GM19452 (cell line): ENCODE results near the gene FOXK1.
A peak's percentile ranks its signal among the peaks of the same experiment; 100 is the strongest.
"Not testable (repeated sequence)": the region's sequence is repeated elsewhere in the genome, so short reads cannot be mapped to it uniquely, and the experiment has no call there.

Experiments used
- ATAC-seq: cut with Tn5 transposase; IDR thresholded peaks from one replicate; pipeline ENCODE4 v1.9.1; 2021; ENCODE audit not compliant: unreplicated experiment

FOXK1 gene

DNA sequence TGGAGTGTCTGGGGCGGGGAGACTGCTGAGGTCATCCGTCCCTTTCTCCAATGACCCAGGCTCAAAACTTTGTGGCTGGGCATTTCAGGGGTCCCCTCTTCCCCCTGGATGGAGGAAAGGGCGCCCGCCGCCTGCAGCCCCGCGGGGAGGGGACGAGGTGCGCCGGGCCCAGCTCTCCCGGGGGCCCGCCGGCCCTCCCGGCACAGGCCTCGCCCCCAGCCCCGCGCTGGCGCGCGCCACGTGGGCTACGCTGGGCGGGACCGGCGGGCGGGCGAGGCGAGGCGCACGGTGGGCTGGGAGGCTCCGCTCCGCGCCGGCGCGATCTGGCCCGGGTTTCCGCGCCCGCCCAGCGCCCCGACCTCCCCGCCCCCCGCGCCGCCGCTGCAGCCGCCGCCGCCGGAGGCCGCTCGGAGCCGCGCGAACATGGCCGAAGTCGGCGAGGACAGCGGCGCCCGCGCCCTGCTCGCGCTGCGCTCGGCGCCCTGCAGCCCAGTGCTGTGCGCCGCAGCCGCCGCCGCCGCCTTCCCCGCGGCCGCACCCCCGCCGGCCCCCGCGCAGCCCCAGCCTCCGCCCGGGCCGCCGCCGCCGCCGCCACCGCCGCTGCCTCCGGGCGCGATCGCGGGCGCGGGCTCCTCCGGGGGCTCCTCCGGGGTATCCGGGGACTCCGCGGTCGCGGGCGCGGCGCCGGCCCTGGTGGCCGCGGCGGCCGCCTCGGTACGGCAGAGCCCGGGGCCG is at the start of gene FOXK1:
Gene FOXK1, plus strand, starts transcription at position 410 of the 735 bp plus-strand sequence. Its CDS starts 14 bp downstream, at position 424.
- ATAC-seq = peak; percentile 49

DNA sequence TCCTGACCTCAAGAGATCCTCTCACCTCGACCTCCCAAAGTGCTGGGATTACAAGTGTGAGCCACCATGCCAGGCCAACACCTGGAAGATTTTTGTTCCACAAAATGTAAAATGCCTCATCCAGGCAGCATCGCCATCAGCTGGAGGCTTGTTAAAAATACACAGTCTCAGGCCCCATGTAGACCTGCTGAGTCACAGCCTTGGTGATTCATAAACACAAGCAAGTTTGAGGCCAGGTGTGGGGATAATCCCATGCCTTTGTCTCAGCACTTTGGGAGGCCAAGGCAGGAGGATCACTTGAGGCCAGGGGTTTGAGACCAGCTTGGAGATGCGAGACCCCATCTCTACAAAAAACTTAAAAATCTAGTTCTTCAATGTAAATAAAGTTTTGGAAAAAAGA is 49.1 kb upstream of the FOXK1 start:
- ATAC-seq = no peak

DNA sequence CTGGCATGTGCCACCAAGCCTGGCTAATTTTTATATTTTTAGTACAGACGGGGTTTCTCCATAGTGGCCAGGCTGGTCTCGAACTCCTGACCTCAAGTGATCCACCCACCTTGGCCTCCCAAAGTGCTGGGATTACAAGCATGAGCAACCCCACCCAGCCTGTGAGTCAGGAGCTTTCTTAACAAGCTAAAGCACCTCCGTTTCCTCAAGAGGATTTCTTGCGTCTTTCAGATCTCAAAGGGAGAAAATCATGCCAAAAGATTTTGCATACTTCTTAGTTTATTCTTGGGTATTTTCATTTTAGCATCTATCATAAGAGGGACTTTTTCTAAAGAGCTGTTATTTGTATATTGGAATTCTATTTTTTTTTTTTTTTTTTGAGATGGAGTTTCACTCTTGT is 47.9 kb upstream of the FOXK1 start:
- no peak for ATAC-seq

DNA sequence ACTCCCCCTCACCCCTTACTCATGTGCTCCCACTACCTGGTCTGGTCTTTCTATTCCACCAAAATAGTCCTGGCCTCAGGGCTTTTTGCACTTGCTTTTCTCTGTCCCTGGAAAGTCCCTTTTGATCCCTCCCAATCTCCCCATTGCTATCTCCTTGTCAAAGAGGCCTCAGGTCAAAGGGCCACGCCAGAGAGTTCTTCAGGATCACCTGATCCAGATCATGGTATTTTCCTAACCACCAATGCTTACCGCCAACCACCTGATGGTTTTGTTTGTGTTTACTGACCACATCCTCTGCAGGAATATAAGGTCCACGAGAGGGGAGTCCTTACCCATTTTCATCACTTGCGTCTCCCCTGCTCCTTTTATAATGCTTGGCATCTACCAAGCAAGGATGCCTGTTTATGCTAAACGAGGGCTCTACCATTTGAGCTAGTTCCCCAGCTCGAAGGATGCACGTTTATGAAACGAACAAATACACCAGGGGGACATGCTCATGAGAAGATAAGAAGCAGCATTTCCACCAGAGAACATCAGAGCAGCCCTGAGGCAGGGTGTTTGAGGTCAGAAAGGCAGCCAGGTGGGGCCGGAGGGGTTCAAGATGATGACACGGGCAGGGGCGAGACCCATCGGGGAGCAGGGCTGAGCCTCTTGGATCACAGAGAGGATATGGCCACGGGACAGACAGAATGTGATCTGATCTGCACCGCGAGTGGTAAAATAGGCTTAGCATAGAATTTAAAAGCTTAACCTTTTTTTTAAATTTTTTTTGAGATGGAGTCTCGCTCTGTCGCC is 43.1 kb upstream of the FOXK1 start:
- ATAC-seq = no peak

DNA sequence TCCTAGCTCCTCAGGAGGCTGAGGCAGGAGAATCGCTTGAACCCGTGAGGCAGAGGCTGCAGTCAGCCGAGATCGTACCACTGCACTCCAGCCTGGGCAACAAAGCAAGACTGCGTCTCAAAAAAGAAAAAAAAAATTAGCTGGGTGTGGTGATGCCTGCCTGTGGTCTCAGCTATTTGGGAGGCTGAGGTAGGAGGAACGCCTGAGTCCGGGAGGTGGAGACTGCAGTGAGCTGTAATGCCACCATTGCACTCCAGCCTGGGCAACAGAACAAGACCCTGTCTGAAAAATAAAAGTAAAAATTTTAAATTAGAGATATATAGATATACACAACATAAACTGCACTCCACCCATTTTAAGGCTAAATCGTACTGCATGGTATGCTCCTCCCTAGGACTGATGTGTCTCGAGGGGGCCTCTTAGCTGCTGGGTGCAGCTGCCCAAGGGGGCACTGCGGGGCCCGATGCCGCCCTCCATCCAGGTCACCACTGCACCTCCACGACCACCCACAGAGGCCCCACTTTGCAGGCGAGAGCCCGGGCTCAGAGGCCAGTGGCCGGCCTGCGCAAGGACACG is 40.9 kb upstream of the FOXK1 start:
- ATAC-seq = no peak

DNA sequence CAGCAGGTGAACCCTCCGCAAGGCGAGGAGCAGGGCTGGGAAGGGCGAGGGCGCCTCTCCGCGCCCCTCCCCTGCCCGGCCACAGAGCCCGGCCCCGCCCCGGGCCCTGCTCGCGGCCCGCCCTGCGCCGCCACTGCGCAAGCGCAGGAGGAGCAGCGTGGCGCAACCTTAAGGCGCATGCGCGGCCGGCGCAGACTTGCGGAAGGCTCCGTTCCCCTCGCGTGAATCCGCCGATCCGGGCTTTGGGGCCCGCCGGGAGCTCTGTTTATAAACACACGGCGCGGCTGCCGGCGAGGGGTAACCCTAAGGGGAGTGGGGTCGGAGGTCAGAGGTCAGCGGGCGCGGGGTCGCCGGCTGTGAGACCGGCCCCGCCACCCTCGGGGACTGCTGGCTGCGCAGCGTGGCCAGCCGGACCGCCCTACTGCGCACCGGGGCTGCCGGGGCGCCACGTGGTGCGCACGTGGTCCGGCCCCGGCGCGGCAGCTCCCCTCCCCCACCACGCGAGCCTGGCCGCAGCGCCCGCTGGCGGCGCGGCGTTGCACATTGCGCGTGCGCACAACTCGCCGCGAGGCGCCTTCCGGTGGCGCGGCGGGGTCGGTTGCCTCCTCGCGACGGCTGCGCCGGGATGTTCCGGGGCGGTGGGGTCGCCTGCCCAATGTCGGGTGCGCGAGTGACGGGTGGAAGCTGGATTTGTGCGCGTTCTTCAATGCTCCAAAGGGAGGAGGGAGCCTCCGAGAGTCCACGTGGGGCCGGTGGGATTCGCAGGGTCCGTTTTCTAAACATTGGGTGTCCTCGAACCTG is 40.2 kb upstream of the FOXK1 start:
- ATAC-seq = peak; percentile 81

DNA sequence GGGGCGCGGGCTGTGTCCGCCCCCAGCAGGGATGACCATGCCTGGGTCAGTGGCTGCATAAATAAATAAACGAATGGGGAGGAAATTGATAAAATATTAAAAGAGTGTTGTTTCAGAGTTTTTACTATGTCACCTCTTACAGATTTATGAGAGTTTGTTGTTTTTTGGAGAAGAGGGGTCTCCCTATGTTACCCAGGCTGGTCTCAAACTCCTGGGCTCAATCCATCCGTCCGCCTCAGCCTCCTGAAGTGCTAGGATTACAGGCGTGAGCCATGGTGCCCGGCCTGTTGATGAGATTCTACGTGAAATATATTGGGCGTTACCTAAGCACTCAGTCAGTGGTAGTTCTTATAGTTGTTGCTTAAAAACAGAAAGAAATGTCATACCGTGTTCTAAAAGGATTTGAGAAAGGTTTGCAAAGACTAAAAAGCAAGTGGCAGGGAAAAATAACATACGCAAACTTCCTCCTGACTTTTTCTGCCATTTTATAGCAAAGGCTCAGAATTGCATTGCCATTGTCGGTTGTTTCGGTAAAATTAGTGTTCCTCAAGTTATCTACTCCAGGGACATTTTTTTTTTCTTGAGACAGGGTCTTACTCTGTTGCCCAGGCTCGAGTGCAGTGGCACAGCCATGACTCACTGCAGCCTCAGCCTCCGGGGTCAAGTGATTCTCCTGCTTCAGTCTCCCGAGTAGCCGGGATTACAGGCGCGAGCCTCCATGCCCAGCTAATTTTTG is 39.5 kb upstream of the FOXK1 start:
- ATAC-seq = no peak

DNA sequence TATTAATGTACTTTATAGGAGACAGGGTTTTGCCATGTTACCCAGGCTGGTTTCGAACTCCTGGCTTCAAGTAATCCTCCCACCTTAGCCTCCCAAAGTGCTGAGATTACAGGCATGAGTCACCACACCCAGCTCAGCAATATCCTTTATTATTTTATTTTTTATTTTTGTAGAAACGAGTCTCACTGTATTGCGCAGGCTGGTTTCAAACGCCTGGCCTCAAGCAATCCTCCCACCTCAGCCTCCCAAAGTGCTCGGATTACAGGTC is 39.0 kb upstream of the FOXK1 start:
- not testable (repeated sequence) for ATAC-seq

- ATAC-seq = no peak
Measured at GRCh38 chr7:4645246-4645645, 36.8 kb upstream of the FOXK1 start.

- ATAC-seq = no peak
Measured at GRCh38 chr7:4648111-4648510, 34.0 kb upstream of the FOXK1 start.

GRCh38 chr7:4650433-4651047 is 31.6 kb upstream of the FOXK1 start:
- no peak for ATAC-seq

DNA sequence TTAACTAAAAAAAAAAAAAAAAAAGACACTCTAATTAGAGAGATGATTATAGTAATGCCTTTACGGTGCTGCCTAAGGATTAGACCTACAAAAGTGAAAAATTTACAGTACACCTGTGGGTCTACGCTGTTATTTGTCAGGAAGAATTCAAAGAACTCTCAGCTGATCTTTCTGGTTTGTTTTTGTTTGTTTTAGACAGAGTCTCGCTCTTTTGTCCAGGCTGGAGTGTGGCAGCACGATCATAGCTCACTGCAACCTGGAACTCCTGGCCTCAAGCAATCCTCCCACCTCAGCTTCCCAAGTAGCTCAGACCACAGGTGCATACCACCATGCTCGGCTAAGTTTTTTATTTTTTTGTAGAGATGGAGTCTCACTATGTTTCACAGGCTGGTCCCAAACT is 28.3 kb upstream of the FOXK1 start:
- ATAC-seq = no peak

DNA sequence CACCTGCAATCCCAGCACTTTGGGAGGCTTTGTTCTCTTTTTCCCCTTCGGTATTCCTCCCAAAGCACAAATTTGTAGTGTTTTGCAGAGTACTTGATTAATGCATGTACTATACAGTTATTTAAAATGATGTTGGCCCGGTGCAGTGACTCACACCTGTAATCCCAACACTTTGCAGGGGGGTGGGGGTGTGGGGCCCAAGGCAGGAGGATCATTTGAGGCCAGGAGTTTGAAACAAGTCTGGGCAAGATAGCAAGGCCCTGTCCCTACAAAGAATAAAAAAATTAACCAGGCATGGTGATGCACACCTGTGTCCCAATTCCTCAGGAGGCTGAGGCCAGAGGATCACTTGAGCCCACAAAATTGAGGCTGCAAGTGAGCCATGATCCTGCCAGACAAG is 26.8 kb upstream of the FOXK1 start:
- no peak for ATAC-seq

DNA sequence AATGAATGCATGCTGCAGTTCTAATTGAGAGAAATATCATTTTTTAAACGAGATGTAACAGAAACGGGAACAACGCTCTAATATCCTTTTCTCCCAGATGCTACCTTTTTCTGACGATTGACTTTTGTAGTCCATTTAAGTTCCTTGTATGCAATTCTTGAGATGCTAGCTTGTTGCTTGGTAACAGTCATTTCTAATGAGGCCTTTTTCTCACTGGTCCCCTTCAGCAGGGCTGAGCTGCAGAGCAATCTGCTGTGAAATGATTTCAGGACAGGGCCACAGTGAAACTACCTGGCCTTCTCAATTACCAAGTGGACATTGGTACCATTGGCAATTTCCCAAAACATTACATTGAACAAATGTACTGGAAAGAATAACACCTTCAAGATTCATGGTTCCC is 26.2 kb upstream of the FOXK1 start:
- no peak for ATAC-seq

- ATAC-seq = no peak
Measured at GRCh38 chr7:4657640-4658417, 24.3 kb upstream of the FOXK1 start.

DNA sequence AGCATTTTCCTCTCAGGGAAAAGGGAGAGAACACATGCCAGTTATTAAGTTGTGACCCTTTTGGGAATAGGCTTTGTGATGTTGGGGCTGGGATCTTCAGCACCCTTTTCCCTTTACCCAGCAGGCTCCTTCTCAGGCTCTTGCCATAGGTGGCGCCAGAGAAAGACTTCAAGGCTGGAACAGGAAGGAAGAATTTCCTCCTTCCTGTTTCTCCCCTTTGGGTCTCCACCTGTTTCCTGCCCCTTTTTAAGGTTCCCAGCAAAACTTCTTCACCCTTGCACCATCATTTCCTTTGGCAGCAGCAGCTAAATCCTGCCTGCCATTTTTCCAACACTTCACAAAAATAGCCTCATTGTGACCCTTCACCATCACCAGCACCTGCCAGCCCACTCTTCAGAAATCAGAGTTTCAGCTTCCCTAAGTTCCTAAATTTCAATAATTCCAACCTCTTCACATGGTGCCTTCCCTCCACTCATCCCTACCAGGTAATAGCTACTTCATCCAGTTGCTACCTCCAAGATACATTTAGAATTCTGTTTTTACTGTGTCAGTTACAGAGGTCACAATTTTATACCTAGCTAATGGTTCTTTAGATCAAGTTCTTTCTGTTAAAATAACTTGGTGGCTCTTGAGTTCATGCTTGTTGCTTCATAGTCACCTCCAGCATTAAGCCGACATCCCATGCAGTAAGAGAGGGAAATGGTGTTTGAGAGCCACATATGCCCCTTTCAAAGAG is 22.4 kb upstream of the FOXK1 start:
- no peak for ATAC-seq

DNA sequence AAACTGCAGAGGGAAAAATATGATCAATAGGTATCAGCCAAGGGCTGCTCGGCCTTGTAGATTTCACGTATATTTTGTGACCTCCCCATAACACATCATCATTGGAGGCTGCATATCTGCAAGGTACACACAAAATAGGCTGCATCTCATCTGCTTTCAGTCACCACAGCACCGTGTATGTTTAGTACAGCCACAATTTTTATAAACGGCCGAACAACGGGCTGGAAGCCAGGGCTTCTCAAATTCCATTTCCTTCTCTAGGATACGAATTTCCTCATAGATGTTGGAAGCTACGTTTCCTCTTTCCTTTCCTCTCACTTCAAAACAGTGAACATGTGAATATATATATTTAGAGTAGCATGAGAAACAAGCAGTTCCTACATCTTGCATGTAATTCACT is 20.2 kb upstream of the FOXK1 start:
- no peak for ATAC-seq

DNA sequence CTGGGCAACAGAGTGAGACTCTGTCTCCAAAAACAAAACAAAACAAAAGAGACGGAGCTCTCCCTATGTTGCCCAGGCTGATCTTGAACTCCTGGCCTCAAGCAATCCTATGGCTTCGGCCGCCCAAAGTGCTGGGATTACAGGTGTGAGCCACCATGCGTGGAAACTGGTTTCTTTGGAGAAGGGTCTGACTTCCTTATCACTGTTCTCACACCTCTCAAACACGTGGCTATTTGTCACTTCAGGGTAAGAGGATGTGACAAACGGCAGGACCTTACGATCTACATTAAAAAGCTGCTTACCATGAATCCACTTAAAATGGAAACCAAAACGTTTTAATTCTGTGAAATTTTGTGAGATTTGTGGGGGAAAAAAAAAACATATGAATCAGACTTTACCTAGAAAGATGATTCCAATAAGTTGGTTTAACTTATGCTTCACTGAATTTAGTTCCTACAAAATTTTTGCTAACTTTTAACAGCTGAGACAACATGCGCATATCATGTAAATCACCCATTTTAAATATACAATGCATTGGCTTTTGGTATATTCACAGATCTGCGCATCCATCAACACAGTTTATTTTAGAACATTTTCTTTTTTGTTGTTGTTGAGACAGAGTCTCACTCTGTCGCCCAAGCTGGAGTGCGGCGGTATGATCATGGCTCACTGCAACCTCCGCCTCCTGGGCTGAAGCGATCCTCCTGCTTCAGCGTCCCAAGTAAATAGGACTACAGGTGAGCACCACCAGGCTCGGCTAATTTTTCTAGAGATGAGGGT is 18.7 kb upstream of the FOXK1 start:
- ATAC-seq = no peak
